ENCODE results near the gene SLCO2B1.

Gene SLCO2B1

GRCh38 chr11:75145196-75145971 is 5.5 kb upstream of the SLCO2B1 start:
- Histone ChIP-seq H3K27me3 (ENCODE audit: insufficient read depth, poor library complexity, severe bottlenecking) (peaks cover 4% of the 10 kb centered on the region), H3K4me3 (replicated peaks; ENCODE audit: insufficient read depth, low read length) (no peak overlapping the region), H3K27ac (replicated peaks) (no peak overlapping the region)
- DNase-seq (ENCODE audit: low read depth in 1 of 2, low spot score in 1 of 2) = no peak
- TF ChIP-seq GABPA (IDR thresholded peaks at IDR 0.05; ENCODE audit: low read depth) = no peak
- TF ChIP-seq SPI1 (IDR thresholded peaks at IDR 0.05; ENCODE audit: borderline replicate concordance, low read depth) = no peak
- TF ChIP-seq REST (IDR thresholded peaks at IDR 0.05; ENCODE audit: insufficient replicate concordance, low read depth) = no peak
- no peak for TF ChIP-seq POLR2AphosphoS5 (IDR thresholded peaks at IDR 0.05; ENCODE audit: low read depth)
- TF ChIP-seq, protein P1, sequence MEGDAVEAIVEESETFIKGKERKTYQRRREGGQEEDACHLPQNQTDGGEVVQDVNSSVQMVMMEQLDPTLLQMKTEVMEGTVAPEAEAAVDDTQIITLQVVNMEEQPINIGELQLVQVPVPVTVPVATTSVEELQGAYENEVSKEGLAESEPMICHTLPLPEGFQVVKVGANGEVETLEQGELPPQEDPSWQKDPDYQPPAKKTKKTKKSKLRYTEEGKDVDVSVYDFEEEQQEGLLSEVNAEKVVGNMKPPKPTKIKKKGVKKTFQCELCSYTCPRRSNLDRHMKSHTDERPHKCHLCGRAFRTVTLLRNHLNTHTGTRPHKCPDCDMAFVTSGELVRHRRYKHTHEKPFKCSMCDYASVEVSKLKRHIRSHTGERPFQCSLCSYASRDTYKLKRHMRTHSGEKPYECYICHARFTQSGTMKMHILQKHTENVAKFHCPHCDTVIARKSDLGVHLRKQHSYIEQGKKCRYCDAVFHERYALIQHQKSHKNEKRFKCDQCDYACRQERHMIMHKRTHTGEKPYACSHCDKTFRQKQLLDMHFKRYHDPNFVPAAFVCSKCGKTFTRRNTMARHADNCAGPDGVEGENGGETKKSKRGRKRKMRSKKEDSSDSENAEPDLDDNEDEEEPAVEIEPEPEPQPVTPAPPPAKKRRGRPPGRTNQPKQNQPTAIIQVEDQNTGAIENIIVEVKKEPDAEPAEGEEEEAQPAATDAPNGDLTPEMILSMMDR (IDR thresholded peaks at IDR 0.05; ENCODE audit: insufficient read depth, low read length) = no peak

DNA sequence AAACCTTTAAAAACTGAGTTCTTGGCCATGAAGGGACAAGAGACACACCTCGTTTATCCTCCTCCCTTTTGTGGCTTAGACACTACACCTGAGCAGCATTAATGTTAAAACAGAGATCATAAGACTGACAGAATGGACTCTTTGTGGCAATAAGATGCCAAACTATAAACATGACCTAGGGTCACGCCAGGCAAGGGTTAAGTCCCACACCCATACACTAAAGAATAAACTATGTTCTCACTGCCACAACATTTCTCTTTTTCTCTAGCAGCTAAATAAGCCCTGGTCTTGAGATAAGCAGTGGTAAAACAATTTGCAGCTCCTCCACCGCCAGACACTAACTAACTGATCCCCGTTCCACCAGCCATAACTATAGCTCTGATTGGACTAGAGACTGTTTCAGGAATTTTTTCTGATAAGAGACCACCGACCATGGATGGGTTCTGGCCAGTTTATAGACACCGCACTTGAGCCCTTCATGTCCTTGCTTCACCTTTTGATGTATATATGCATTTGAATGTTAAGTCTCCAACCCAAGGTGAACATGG is 4.9 kb upstream of the SLCO2B1 start:
- Histone ChIP-seq H3K27me3 (ENCODE audit: insufficient read depth, poor library complexity, severe bottlenecking) (peaks cover 4% of the 10 kb centered on the region), H3K4me3 (replicated peaks; ENCODE audit: insufficient read depth, low read length) (no peak overlapping the region), H3K27ac (replicated peaks) (no peak overlapping the region)
- no peak for DNase-seq (ENCODE audit: low read depth in 1 of 2, low spot score in 1 of 2)
- TF ChIP-seq POLR2AphosphoS5 (IDR thresholded peaks at IDR 0.05; ENCODE audit: low read depth) (no peak), SPI1 (IDR thresholded peaks at IDR 0.05; ENCODE audit: borderline replicate concordance, low read depth) (no peak), GABPA (IDR thresholded peaks at IDR 0.05; ENCODE audit: low read depth) (no peak), REST (IDR thresholded peaks at IDR 0.05; ENCODE audit: insufficient replicate concordance, low read depth) (no peak)
- TF ChIP-seq, protein P1 (IDR thresholded peaks at IDR 0.05; ENCODE audit: insufficient read depth, low read length) = no peak

DNA sequence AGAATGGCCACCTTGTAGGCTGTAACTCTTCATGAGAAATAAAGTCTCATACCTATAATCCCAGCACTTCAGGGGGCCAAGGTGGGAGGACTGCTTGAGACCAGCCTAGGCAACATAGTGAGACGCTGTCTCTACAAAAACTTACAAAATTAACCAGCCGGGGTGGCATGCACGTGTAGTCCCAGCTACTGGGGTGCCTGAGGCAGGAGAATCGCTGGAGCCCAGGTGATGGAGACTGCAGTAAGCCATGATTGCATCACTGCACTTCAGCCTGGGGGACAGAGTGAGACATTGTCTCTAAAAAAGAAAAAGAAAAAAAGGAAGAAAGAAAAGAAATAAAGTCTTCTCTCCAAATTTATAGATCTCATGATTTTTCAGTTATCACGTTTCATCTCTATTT is 4.2 kb upstream of the SLCO2B1 start:
- Histone ChIP-seq H3K27me3 (ENCODE audit: insufficient read depth, poor library complexity, severe bottlenecking) (peaks cover 4% of the 10 kb centered on the region), H3K27ac (replicated peaks) (no peak overlapping the region), H3K4me3 (replicated peaks; ENCODE audit: insufficient read depth, low read length) (no peak overlapping the region)
- no peak for TF ChIP-seq SPI1 (IDR thresholded peaks at IDR 0.05; ENCODE audit: borderline replicate concordance, low read depth)
- no peak for TF ChIP-seq POLR2AphosphoS5 (IDR thresholded peaks at IDR 0.05; ENCODE audit: low read depth)
- TF ChIP-seq, protein P1 (IDR thresholded peaks at IDR 0.05; ENCODE audit: insufficient read depth, low read length) = no peak
- no peak for TF ChIP-seq REST (IDR thresholded peaks at IDR 0.05; ENCODE audit: insufficient replicate concordance, low read depth)
- no peak for DNase-seq (ENCODE audit: low read depth in 1 of 2, low spot score in 1 of 2)

Measured in HL-60 (cell line).